Right lobe of liver (tissue), 4 donors: Measurements from ENCODE around the gene DDOST.

Source experiments
- POLR2A ChIP-seq: fragments of 450-650 bp; IDR thresholded peaks from one replicate; pipeline ENCODE4 v1.6.1; 2017; ENCODE audit warnings: antibody characterized with exemption, mild to moderate bottlenecking
- TF ChIP-seq, protein P1 (sequence below), 4 donors: fragments of 200-600 bp in 3 of 4; fragments of 450-650 bp in 1 of 4; IDR thresholded peaks; one replicate each; pipeline versions ENCODE4 v1.5.1 to v1.8.0; 2016 to 2022; ENCODE audit warnings: antibody characterized with exemption in 4 of 4, mild to moderate bottlenecking in 2 of 4
- donor health status: DM: no; HTN: no; CAD: no.
- donor health status: DM: no; HTN: no; CAD: no.
- donor health status: DM: no; HTN: yes; CAD: no.

DNA sequence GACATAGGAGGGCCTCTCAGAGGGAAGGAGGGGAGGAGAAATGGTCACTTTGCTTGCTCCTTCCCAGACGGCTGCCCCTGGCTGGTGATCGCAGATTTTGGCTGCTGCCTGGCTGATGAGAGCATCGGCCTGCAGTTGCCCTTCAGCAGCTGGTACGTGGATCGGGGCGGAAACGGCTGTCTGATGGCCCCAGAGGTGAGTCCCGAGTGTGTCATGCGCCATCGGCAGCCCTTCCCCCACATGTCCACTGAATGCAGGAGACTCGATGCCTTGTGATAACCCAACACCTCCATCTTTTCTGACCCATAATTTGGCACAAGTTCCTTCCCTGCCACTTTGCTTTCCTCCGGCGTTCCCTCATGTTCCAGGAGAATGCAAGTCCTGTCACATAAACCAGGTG lies 12.7 kb downstream of the DDOST start:
- TF ChIP-seq, protein P1, sequence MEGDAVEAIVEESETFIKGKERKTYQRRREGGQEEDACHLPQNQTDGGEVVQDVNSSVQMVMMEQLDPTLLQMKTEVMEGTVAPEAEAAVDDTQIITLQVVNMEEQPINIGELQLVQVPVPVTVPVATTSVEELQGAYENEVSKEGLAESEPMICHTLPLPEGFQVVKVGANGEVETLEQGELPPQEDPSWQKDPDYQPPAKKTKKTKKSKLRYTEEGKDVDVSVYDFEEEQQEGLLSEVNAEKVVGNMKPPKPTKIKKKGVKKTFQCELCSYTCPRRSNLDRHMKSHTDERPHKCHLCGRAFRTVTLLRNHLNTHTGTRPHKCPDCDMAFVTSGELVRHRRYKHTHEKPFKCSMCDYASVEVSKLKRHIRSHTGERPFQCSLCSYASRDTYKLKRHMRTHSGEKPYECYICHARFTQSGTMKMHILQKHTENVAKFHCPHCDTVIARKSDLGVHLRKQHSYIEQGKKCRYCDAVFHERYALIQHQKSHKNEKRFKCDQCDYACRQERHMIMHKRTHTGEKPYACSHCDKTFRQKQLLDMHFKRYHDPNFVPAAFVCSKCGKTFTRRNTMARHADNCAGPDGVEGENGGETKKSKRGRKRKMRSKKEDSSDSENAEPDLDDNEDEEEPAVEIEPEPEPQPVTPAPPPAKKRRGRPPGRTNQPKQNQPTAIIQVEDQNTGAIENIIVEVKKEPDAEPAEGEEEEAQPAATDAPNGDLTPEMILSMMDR (IDR thresholded peaks at IDR 0.05): no peak
- no peak for TF ChIP-seq POLR2A
